ENCODE data around the gene PTPRN2.

Gene PTPRN2

DNA sequence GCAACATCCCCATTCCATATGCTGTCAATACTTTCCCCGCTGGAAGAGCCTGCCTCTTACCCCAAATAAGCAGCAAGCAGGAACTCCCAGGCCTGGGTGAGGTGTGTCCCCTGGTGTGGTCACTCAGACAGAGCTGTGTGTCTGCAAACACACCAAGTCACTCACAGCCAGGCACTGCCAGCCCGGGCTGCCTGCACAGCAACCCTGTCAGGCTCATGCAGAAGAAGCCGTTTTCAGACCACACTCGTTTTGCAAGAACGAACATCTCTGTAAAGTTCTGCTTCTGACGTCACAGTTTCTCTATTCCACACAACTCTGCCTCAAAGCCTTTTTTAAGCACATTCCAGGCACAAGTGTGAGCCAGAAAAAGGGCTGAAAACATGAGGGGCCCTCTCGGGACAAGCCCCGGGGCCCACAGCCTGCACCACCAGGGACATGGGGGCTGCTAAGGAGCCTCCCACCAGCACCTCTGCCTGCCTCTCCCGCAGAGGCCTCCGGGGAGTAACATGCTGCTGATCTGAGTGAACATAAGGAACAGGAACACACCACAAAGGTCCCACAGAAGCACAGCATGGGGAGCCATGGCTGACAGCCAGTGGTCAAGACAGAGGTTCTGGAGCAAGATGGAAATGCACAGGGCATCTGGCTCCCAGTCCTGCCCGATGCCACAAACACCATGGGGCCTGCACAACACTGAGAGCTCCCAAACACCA is 11.4 kb downstream of the PTPRN2 start:
- DNase-seq (ENCODE audit: low read depth) = no peak

DNA sequence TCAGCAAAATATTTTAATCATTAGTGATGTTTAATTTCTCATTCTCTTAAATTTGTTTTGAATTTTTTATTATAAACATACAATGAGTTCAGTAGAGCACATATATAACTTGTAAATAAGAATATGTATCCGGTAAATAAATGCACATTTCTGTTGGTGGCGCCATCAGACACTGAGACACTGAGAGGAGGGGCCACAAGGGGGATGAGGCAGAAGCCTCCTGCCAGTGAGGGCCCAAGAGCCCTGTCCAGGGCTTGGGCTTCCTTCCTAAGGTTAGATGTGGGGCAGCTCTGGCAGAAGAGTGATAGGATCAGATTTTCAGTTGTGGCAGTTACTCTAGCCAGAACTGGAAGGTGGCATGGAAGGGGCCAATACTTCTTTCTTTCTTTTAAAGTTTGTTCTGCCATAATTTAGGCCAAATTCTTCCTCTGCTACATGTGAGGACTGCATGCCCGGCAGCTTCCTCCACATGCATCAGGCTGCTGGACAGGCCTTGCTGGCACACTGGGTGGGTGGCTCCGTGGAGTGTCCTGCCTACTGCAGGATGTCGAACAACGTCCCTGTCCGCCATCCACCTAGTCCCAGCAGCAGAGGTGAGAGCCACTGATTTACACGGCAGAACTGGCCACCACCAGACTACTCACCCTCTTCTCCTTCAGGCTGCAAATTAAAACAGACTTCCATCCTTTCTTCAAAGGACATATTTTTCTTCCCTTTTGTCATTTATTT is 13.2 kb downstream of the PTPRN2 start:
- no peak for DNase-seq (ENCODE audit: low read depth)

- peak; percentile 38 for DNase-seq (ENCODE audit: low read depth)
Observed at GRCh38 chr7:158573310-158573709, 14.3 kb downstream of the PTPRN2 start.

DNA sequence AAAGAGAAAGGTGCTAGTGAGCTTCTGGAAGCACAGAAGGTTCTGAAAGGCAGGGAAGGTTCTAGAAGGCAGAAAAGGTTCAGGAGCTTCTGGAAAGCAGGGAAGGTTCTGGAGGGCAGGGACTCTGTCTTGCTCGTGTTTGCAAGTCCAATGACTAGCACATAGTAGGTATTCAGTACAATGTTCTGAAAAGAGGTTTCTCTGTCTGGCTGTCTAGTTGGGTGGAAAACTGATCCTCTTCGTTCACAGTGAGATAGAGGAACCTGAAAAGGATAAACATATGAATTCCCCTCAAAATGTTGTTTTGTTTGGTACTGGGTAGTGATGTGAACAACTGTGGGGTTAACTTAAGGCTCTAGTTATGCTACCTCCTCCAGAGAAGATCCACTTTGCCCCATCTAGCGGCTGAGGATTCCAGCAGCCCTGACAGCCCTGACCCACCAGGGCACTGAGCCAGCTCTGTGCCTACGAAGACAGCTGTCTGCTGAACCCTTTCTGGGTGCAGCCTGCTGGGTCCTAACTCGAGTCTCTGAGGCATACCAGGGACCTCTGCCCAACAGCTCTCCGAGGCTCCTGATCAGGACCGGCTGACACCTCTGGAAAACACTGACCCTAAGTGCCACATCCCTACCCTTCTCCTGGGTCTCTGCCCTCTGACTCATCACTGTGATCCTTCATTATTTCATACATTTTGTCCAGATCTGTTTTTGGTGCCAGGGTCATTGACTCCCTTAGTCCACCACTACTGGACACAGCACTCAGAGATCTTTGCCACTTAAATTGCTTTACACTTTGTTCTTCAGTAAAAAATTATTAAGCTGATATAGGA is 15.4 kb downstream of the PTPRN2 start:
- DNase-seq (ENCODE audit: low read depth) = no peak

DNA sequence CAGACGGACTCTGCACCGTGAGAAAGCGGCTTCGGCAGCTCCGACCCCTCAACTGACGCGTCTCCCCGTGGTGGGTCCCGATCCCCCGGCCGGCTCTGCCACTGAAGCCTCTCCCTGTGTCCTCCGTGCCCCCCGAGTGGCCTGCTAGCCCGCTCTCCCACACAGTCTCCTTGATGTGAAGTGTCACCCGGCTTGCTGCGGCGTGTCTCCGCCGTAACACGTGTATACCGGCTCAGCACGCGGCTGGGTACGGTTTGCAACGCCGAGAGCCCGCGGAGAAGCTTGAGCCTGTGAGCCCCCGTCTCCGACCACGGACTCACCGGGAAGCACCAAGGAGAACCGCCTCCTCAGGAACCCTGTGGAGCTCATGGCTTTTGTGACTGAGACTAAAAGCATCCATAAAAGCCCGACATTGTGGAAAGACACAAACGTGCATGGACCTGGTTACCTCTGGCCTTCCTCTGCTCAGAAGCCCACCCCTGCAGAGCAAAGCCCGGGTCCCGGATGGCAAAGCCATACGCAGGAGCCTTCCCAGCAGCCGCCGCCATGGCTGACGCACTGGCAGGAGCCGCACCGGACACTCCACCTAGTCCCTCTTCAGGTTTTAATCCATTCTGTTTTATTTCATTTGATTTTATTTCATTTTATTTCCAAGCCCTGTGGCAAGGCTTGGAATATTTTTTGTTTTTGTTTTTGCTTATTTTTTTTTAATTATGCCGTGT is 17.0 kb downstream of the PTPRN2 start:
- DNase-seq (ENCODE audit: low read depth) = no peak

DNA sequence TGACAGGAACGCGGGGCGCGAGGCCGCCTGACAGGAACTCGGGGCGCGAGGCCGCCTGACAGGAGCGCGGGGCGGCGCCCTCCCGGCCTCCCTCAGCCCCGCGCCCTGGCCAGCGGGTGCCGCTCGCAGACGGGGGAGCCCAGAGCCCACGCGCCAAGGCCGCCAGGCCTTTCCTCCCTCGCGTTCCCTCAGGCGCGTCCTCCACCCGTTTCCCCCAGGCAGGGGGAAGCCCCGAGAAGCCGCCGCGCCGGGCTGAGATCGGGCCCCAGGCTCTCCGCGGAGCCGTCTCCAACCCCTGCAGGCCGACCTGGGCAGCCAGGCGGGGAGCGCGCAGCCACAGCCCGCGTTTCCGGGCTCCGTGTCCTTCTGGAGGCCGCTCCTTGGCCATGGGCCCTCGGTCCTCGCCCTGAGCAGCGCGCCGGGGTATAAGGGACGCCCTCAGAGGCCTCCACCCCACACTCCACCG is 17.7 kb downstream of the PTPRN2 start:
- no peak for DNase-seq (ENCODE audit: low read depth)

- DNase-seq (ENCODE audit: low read depth) = no peak
Observed at GRCh38 chr7:158568974-158569857, 18.4 kb downstream of the PTPRN2 start.

GRCh38 chr7:158567153-158567603 is 20.4 kb downstream of the PTPRN2 start:
- DNase-seq (ENCODE audit: low read depth) = no peak

GRCh38 chr7:158564663-158565035 is 23.0 kb downstream of the PTPRN2 start:
- DNase-seq (ENCODE audit: low read depth) = no peak

- DNase-seq (ENCODE audit: low read depth) = no peak
Observed at GRCh38 chr7:158563911-158564662, 23.5 kb downstream of the PTPRN2 start.

DNA sequence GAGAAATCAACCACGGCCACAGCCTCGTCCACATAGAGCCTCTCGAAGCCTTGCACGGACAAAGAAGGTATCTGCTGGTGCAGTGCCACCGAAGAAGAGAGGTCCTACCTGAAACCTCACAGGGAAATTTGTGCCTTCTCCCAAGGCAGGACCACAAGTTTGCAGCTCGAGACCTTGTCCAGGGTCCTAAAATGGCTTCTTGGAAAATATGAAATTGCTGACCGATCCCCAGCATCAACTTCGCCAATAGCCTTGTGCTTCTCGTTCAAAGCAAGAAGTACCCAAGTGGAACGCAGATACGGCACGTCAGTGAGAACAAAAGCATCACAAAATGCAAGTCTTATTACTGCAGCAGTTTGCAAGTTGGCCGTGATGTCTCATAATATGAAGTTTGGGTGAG is 24.6 kb downstream of the PTPRN2 start:
- DNase-seq (ENCODE audit: low read depth) = no peak

DNA sequence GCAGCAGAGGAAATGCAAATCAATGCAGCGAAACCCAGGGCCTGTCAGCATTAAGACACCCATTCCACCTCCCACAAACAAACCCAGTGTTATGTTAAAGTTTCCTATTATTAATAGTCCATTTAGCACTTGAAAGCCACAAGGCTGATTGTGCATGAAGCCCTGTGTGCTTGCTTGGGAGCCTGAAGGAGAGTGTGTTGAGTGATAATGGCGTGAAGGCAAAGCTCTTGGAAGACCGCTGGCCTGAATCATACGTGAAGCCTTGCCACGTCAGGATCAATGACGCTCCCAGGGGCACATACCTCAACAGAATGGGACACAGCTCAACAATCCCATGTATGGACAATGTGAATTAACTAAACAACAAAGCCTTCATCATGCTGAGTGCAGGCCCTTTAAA is 25.1 kb downstream of the PTPRN2 start:
- DNase-seq (ENCODE audit: low read depth) = no peak

- DNase-seq (ENCODE audit: low read depth) = no peak
Observed at GRCh38 chr7:158561659-158562058, 26.0 kb downstream of the PTPRN2 start.

DNA sequence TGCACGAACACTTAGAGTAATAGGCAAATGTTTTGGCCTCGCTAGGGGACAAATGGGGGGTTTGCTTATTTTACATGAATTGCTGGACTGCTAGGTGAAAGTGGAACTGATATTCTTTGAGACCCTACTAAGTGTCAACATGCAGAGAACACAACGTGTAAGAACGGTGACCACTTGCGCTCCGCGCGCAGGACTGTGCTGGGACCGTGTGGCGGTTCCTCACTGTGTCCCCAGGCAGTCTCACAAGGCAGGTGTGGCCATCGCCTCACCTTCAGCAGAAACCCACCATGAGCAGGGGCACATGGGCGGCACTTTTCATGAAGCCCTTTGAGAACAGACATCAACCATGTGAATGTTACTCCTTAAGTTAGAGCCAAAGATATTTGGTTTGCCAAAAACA is 27.2 kb downstream of the PTPRN2 start:
- DNase-seq (ENCODE audit: low read depth) = no peak

GRCh38 chr7:158559356-158559755 is 28.3 kb downstream of the PTPRN2 start:
- DNase-seq (ENCODE audit: low read depth) = no peak

GRCh38 chr7:158558816-158559215 is 28.8 kb downstream of the PTPRN2 start:
- no peak for DNase-seq (ENCODE audit: low read depth)

DNA sequence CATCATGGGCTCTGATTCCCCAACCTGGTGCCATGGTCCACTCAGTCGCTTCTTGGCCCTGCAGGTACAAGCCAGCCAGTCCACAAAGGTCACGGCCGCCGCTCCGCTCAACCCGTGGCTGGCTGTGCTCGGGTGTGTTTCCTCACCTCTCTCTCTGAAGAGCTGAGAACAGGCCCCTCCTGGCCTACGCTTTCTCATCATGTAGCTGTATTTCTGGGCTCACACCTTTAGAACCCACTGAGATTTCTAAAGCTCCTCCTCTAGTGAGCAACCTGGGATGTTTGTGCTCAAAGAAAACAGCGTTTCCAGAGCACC is 30.2 kb downstream of the PTPRN2 start:
- DNase-seq (ENCODE audit: low read depth) = no peak

GRCh38 chr7:158556721-158557440 is 30.7 kb downstream of the PTPRN2 start:
- DNase-seq (ENCODE audit: low read depth) = no peak

DNA sequence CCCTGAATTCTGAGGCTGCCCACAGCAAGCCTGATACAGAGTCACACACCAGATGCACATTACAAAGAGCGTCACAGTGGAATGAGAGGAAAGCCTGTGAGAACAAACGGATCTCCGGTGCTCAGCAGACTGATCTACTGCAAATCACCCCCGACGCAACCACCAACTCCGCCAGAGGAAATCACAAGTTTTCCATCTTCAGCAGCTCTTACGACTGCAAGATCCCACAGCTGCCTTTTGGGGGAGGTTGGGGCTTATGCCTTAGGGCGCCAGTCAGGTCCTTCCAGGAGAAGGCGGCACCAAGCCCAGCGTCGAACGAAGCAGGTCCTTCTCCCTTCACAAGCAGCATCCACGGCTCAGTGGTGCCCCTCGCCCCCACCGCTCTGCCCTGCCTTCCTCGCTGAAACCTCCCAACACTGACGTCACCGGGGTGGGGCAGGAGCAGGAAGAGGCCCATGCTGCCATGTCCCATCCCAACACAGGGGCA is 32.5 kb downstream of the PTPRN2 start:
- no peak for DNase-seq (ENCODE audit: low read depth)

Measured in CMK (cell line).